ENCODE measurements around the gene DPH7.
"Not testable (repeated sequence)": the region's sequence is repeated elsewhere in the genome, so short reads cannot be mapped to it uniquely, and the experiment has no call there.

The DPH7 gene

GRCh38 chr9:137578518-137579258, at the start of gene DPH7:
Gene DPH7, minus strand, starts transcription at chr9:137578925. Its CDS starts 148 bp downstream, at chr9:137578777.
- DNase-seq = peak; percentile 98

GRCh38 chr9:137627406-137627805, 48.7 kb upstream of the DPH7 start:
- not testable (repeated sequence) for DNase-seq

- DNase-seq = no peak
Measured at GRCh38 chr9:137626464-137626863, 47.7 kb upstream of the DPH7 start.

GRCh38 chr9:137622211-137622610, 43.5 kb upstream of the DPH7 start:
- DNase-seq = not testable (repeated sequence)

DNA sequence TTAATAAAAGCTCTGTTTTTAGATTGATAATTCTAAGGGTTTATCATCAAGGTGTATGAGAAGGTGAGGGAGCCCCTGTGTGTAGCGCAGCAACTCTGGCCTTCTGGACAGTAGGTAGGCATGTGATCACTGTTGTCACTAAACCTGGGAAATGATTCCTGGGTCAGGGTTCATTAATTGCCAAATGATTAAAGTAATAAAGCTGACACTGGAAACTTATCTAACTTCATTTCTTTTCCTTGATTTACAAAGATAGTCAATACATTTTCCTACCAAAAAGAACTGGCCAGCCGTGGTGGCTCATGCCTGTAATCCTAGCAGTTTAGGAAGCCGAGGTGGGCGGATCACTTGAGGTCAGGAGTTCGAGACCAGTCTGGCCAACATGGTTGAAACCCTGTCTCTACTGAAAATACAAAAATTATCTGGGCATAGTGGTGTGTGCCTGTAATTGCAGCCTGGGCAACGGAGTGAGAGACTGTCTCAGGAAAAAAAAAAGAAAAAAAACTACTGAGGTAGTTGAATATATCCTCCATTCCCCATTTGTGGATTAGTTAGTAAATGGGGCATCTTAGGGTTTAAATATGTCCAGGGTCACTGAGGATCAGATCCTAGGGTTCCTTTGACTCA, 42.5 kb upstream of the DPH7 start:
- DNase-seq = no peak

- DNase-seq = no peak
Measured at GRCh38 chr9:137620581-137620980, 41.9 kb upstream of the DPH7 start.

DNA sequence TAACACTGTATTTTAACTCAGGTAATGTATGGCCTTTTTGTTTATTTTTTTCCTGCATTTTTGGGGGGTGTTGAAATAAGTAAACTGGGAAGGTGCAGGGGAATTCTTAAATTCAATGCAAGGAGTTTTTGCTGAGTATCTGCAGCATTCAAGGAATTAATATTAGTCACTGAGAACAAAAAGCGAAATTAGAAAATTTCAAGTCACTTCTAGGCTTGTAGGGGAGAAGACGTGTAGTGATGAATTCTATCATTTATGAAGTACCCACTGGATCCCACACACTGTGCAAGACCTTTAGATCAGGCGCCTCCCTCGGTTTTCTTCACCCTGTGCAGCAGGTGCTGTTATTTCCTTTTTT, 41.3 kb upstream of the DPH7 start:
- DNase-seq = no peak

GRCh38 chr9:137619240-137620047, 40.7 kb upstream of the DPH7 start:
- no peak for DNase-seq

DNA sequence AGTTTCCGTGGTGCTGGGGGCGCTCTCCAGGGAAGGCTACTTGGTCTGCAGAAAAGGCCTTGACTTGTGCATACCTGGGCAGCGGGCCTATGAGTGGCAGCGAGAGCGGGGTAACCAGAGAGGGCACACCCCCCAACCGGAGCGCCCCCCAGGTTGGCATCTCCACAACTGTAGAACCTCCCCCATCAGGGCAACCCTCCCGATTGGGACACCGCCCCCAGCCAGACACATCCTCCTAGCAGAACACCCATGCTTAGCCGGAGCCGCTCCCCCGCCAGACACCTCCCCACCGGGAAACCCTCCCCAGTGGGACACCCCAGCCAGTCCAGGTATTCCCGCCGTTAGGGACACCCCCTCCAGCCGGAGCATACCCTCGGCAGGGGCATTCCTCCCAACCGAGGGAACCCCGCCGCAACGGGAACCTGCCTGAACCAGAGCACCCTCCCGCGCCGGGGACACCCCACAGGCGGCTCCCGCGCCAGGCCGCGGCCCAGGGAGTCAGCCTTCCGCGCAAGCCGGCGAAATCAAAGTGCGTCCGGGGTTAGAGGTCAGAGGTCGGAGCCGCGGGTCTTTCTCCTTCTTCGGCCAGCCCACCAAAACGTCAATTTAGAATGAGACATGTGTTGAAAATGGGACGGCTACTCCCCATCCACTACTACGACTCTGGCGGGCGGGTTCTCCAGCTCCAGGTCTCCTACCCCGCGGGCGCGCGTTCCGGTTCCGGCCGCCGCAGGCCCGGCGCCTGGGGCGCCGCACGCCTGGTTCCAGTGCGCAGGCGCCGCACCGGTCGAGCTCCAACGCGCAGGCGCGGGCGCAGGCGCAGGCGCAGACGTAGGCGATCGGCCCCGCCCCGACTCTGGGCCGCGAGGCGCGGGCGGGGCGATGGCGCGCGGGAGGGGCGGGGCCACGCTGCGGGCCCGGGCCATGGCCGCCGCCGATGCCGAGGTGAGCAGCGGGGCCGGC, 39.7 kb upstream of the DPH7 start, which contains the start of gene EHMT1:
EHMT1 (plus strand) TSS at position 901 of the 963 bp plus-strand sequence; CDS start at position 925, 24 bp downstream.
- DNase-seq = peak; percentile 84

GRCh38 chr9:137615387-137615871, 36.7 kb upstream of the DPH7 start:
- no peak for DNase-seq

GRCh38 chr9:137614631-137615386, 36.1 kb upstream of the DPH7 start:
- DNase-seq = no peak

GRCh38 chr9:137613738-137614523, 35.2 kb upstream of the DPH7 start:
- DNase-seq = no peak

DNA sequence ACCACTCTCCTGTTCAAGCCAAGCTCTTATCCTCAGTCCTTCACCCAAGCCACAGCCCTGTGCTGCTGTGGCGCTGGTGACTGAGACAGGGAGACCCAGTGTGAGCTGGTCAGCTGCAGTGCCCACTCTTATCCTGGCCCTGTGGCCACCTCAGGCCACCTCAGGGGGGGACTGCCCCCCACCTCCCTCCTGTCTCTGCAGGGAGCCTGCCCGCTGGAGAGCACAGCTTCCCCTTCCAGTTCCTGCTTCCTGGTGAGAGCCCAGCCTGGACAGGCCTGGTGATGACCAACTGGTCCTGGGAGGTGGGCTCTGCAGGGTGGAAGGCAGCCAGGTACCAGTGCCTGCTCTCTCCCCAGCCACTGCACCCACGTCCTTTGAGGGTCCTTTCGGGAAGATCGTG, 34.5 kb upstream of the DPH7 start:
- no peak for DNase-seq

GRCh38 chr9:137612741-137613142, 34.0 kb upstream of the DPH7 start:
- DNase-seq = no peak

GRCh38 chr9:137611623-137612609, 33.2 kb upstream of the DPH7 start:
- peak; percentile 34 for DNase-seq

DNA sequence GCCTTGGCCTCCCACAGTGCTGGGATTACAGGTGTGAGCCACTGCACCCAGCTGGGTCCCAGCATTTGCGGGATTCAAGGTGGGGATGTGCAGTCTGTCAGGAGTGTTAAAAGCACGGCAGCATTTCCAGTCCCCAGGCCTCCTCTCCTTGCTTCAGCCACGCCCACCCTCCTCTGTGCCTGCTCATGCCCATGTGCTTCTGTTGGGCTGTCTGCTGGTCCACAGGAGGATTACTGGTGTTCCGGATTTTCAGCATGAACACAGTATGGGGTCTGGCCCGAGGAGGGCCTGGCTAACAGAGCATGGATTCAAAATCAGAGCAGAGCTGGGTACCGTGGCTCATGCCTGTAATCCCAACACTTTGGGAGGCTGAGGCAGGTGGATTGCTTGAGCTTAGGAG, 32.2 kb upstream of the DPH7 start:
- no peak for DNase-seq

- DNase-seq = no peak
Measured at GRCh38 chr9:137607141-137607857, 28.6 kb upstream of the DPH7 start.

DNA sequence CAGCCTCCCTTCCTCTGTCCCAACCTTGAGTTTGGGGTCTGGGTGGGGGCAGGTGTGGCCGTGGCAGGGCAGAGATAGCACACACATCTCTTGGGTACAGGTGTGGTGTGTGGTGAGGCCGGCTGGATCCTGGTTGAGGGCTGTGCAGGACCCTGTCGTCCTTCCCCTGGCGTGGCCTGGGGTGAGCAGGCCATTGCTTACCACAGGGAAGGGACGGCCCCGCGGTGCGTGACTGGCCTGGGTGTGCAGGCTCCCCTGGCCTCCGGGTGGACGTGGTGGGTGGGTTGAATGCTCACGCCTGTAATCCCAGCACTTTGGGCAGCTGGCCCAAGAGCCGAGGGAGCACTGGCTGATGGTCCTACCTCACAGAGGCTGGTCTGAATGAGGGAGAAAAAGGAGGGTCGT, 28.0 kb upstream of the DPH7 start:
- DNase-seq = no peak

Measured in activated gamma-delta T cell treated with Interleukin-2 at 50 U/mL for 16 hours (primary cell).